GM23338 (cell line): ENCODE measurements around the gene CMC4. TPM values are rescaled to one million over a fixed set of nuclear protein-coding genes. Genes with fewer than 3 reads are reported as not detected.

ENCODE experiments used
- ATAC-seq: fragments of 200-7000 bp; cut with Tn5 transposase; 3 replicates; pipeline ENCODE4 v1.9.1; 2020
- DNase-seq: peaks from one replicate; pipeline ENCODE4 v3.0.0-alpha.2; 2015; ENCODE audit warnings: low spot score
- H2AFZ ChIP-seq: fragments of 200-600 bp; sonication (generic); 2 replicates; pipeline ENCODE4 v1.8.0; 2016; ENCODE audit warnings: antibody characterized with exemption, mild to moderate bottlenecking, moderate library complexity
- H3F3A ChIP-seq: fragments of 200-600 bp; sonication (generic); replicated peaks from 2 replicates; pipeline ENCODE4 v1.8.0; 2017; ENCODE audit warnings: antibody characterized with exemption, mixed run types, low read depth
- H3K27ac ChIP-seq: fragments of 200-600 bp; sonication (generic); 2 replicates; pipeline ENCODE4 v1.6.1; 2016; ENCODE audit warnings: low read depth
- H3K27me3 ChIP-seq: fragments of 200-600 bp; sonication (generic); 2 replicates; pipeline ENCODE4 v1.8.0; 2016; ENCODE audit warnings: mild to moderate bottlenecking, mixed run types, moderate library complexity; ENCODE audit not compliant: insufficient read depth
- H3K36me3 ChIP-seq: fragments of 200-600 bp; sonication (generic); 2 replicates; pipeline ENCODE4 v1.8.0; 2016; ENCODE audit warnings: mild to moderate bottlenecking; ENCODE audit not compliant: insufficient read depth
- H3K4me1 ChIP-seq: fragments of 200-600 bp; sonication (generic); 2 replicates; pipeline ENCODE4 v1.8.0; 2016; ENCODE audit warnings: mild to moderate bottlenecking, moderate library complexity; ENCODE audit not compliant: insufficient read depth
- H3K4me2 ChIP-seq: fragments of 200-600 bp; sonication (generic); 2 replicates; pipeline ENCODE4 v1.7.1; 2017; ENCODE audit warnings: mixed run types
- H3K4me3 ChIP-seq: fragments of 200-600 bp; sonication (generic); 2 replicates; pipeline ENCODE4 v1.6.1; 2016; ENCODE audit warnings: mixed run types
- H3K79me2 ChIP-seq: fragments of 200-600 bp; sonication (generic); replicated peaks from 2 replicates; pipeline ENCODE4 v1.8.0; 2017; ENCODE audit warnings: mild to moderate bottlenecking; ENCODE audit not compliant: insufficient read depth
- H3K9me2 ChIP-seq: fragments of 200-600 bp; sonication (generic); 2 replicates; pipeline ENCODE4 v1.8.0; 2017; ENCODE audit not compliant: insufficient read depth
- H4K20me1 ChIP-seq: fragments of 200-600 bp; sonication (generic); replicated peaks from 2 replicates; pipeline ENCODE4 v1.8.0; 2017; ENCODE audit warnings: mild to moderate bottlenecking; ENCODE audit not compliant: insufficient read depth
- H3K27ac Mint-ChIP-seq: 2 replicates; pipeline ENCODE4 v1.8.0; 2020; ENCODE audit warnings: inconsistent platforms, mild to moderate bottlenecking, moderate library complexity, mixed read lengths
- H3K27me3 Mint-ChIP-seq: 3 replicates; pipeline ENCODE4 v1.8.0; 2022; ENCODE audit warnings: low read depth, mild to moderate bottlenecking, moderate library complexity, mixed read lengths, inconsistent platforms; ENCODE audit not compliant: insufficient read depth, poor library complexity
- H3K36me3 Mint-ChIP-seq: 3 replicates; pipeline ENCODE4 v1.8.0; 2021; ENCODE audit warnings: low read depth, mild to moderate bottlenecking, inconsistent platforms, moderate library complexity, mixed read lengths
- H3K4me1 Mint-ChIP-seq: 3 replicates; pipeline ENCODE4 v1.8.0; 2020; ENCODE audit warnings: mild to moderate bottlenecking, inconsistent platforms, mixed read lengths
- H3K4me3 Mint-ChIP-seq: 3 replicates; pipeline ENCODE4 v1.8.0; 2021; ENCODE audit warnings: moderate library complexity, mild to moderate bottlenecking, inconsistent platforms, mixed read lengths
- H3K9me3 Mint-ChIP-seq: 3 replicates; pipeline ENCODE4 v1.8.0; 2020; ENCODE audit warnings: moderate library complexity, mild to moderate bottlenecking, inconsistent platforms, mixed read lengths
- CREB1 ChIP-seq: fragments of 250-450 bp; sonication (Bioruptor Pico); IDR thresholded peaks from 2 replicates; pipeline ENCODE4 v1.5.0; 2020; ENCODE audit warnings: low read depth, mild to moderate bottlenecking, moderate library complexity
- EZH2 ChIP-seq: fragments of 200-600 bp; sonication (generic); IDR thresholded peaks from one replicate; pipeline ENCODE4 v1.8.0; 2017; ENCODE audit warnings: antibody characterized with exemption, mild to moderate bottlenecking, low read depth; ENCODE audit not compliant: unreplicated experiment
- EZH2phosphoT487 ChIP-seq: fragments of 200-600 bp; sonication (generic); IDR thresholded peaks from one replicate; pipeline ENCODE4 v1.8.1; 2018; ENCODE audit warnings: antibody characterized with exemption; ENCODE audit not compliant: unreplicated experiment
- JUNB ChIP-seq: IDR thresholded peaks from one replicate; pipeline ENCODE4 v1.6.1; 2016; ENCODE audit warnings: antibody characterized with exemption; ENCODE audit not compliant: unreplicated experiment
- NANOG ChIP-seq: IDR thresholded peaks from 2 replicates; pipeline ENCODE4 v1.6.1; 2016; ENCODE audit warnings: antibody characterized with exemption, borderline replicate concordance
- POLR2AphosphoS5 ChIP-seq: IDR thresholded peaks from 2 replicates; pipeline ENCODE4 v1.6.1; 2016; ENCODE audit warnings: antibody characterized with exemption, low read depth
- STAT1 ChIP-seq: IDR thresholded peaks from one replicate; pipeline ENCODE4 v1.6.1; 2016; ENCODE audit warnings: antibody characterized with exemption; ENCODE audit not compliant: unreplicated experiment
- ZNF114 ChIP-seq: fragments of 250-450 bp; sonication (Bioruptor Pico); IDR thresholded peaks from 2 replicates; pipeline ENCODE4 v1.5.0; 2020; ENCODE audit warnings: mild to moderate bottlenecking, moderate library complexity
- ZNF462 ChIP-seq: fragments of 250-450 bp; sonication (Bioruptor Pico); IDR thresholded peaks from 2 replicates; pipeline ENCODE4 v1.5.0; 2020; ENCODE audit warnings: mild to moderate bottlenecking, moderate library complexity
- polyA plus RNA-seq: library from polyadenylated mRNA; unstranded; fragments of >200 nt; fragmentation: Nextera tagmentation; extraction: Ambion mirVana; gene quantifications from 2 replicates; pipeline ENCODE4 v1.2.1, GENCODE V29; 2016
- total RNA-seq: library from RNA; depleted of rRNA; stranded (reverse); fragments of >200 nt; shearing (Covaris generic); gene quantifications from 2 replicates; pipeline ENCODE4 v1.2.3, GENCODE V29; 2014
- TF ChIP-seq, protein P1 (sequence below), 2 experiments: fragments of 200-600 bp in 1 of 2; sonication (generic) in 1 of 2; conservative IDR thresholded peaks; 2 replicates each; pipeline versions ENCODE4 v1.5.1 to v1.6.1; 2016 to 2017; ENCODE audit warnings: antibody characterized with exemption in 2 of 2, low read depth in 2 of 2, mild to moderate bottlenecking in 2 of 2, moderate library complexity in 1 of 2
- TF ChIP-seq, protein P2 (sequence below): IDR thresholded peaks from one replicate; pipeline ENCODE4 v1.6.1; 2018; ENCODE audit warnings: antibody characterized with exemption; ENCODE audit not compliant: unreplicated experiment

CMC4 gene
- total and polyA plus RNA-seq, 2 experiments from 2014 or later = 9.9 to 16.3 TPM

- TF ChIP-seq JUNB = no peak
- no peak for TF ChIP-seq EZH2phosphoT487
- no peak for TF ChIP-seq STAT1
- no peak for TF ChIP-seq CREB1 (CRISPR knock-in tag)
- TF ChIP-seq POLR2AphosphoS5 = no peak
- no peak for TF ChIP-seq ZNF114 (CRISPR knock-in tag)
- no peak for TF ChIP-seq NANOG
- TF ChIP-seq, protein P1, sequence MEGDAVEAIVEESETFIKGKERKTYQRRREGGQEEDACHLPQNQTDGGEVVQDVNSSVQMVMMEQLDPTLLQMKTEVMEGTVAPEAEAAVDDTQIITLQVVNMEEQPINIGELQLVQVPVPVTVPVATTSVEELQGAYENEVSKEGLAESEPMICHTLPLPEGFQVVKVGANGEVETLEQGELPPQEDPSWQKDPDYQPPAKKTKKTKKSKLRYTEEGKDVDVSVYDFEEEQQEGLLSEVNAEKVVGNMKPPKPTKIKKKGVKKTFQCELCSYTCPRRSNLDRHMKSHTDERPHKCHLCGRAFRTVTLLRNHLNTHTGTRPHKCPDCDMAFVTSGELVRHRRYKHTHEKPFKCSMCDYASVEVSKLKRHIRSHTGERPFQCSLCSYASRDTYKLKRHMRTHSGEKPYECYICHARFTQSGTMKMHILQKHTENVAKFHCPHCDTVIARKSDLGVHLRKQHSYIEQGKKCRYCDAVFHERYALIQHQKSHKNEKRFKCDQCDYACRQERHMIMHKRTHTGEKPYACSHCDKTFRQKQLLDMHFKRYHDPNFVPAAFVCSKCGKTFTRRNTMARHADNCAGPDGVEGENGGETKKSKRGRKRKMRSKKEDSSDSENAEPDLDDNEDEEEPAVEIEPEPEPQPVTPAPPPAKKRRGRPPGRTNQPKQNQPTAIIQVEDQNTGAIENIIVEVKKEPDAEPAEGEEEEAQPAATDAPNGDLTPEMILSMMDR (conservative IDR thresholded peaks at IDR 0.05; ENCODE audit: low read depth in 2 of 2) = no peak
Measured at GRCh38 chrX:155115174-155115819, 44.4 kb upstream of the CMC4 start (continued).

DNA sequence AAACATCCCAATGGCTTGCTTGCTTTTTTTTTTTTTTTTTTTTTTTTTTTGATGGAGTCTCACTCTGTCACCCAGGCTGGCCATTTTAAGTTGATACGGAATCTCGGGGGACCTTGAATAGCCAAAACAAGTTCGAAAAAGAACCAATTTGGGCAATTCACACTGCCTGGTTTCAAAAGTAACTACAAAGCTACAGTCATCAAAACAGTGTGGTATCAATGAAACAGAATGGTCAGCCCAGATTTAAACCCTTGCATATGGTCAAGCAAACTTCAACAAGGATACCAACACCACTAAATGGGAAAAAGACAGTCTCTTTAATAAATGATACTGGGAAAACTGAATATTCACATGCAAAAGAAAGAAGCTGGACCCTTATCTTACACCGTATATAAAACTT is 42.2 kb upstream of the CMC4 start:
- ATAC-seq (no peak), DNase-seq (no peak)
- Histone ChIP-seq H3K4me3 (no peak overlapping the region), H3K4me2 (no peak overlapping the region), H3K4me1 (no peaks in the 10 kb centered on the region), H2AFZ (no peak overlapping the region), H3K36me3 (no peaks in the 10 kb centered on the region), H3K79me2 (no peaks in the 10 kb centered on the region), H3K27ac (no peak overlapping the region), H3K27me3 (no peaks in the 10 kb centered on the region), H4K20me1 (no peaks in the 10 kb centered on the region), H3F3A (no peaks in the 10 kb centered on the region), H3K9me2 (no peaks in the 10 kb centered on the region)
- Mint-ChIP-seq H3K27ac (no peak overlapping the region), H3K4me3 (no peak overlapping the region), H3K27me3 (peaks cover under 1% of the 10 kb centered on the region), H3K9me3 (no peaks in the 10 kb centered on the region), H3K4me1 (no peaks in the 10 kb centered on the region), H3K36me3 (peaks cover 20% of the 10 kb centered on the region; the same call in 2 of the 3 replicates)
- TF ChIP-seq, protein P2, sequence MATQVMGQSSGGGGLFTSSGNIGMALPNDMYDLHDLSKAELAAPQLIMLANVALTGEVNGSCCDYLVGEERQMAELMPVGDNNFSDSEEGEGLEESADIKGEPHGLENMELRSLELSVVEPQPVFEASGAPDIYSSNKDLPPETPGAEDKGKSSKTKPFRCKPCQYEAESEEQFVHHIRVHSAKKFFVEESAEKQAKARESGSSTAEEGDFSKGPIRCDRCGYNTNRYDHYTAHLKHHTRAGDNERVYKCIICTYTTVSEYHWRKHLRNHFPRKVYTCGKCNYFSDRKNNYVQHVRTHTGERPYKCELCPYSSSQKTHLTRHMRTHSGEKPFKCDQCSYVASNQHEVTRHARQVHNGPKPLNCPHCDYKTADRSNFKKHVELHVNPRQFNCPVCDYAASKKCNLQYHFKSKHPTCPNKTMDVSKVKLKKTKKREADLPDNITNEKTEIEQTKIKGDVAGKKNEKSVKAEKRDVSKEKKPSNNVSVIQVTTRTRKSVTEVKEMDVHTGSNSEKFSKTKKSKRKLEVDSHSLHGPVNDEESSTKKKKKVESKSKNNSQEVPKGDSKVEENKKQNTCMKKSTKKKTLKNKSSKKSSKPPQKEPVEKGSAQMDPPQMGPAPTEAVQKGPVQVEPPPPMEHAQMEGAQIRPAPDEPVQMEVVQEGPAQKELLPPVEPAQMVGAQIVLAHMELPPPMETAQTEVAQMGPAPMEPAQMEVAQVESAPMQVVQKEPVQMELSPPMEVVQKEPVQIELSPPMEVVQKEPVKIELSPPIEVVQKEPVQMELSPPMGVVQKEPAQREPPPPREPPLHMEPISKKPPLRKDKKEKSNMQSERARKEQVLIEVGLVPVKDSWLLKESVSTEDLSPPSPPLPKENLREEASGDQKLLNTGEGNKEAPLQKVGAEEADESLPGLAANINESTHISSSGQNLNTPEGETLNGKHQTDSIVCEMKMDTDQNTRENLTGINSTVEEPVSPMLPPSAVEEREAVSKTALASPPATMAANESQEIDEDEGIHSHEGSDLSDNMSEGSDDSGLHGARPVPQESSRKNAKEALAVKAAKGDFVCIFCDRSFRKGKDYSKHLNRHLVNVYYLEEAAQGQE = no peak
- no peak for TF ChIP-seq STAT1
- no peak for TF ChIP-seq EZH2
- no peak for TF ChIP-seq ZNF462 (CRISPR knock-in tag)
